H9 (cell line): ENCODE data around the gene CDCP2. TPM values are rescaled to one million over a fixed set of nuclear protein-coding genes. Genes with fewer than 3 reads are reported as not detected.

Experiments
- DNase-seq: peaks from one replicate; pipeline ENCODE4 v3.0.0-alpha.2; 2017
- H2AFZ ChIP-seq: one replicate; pipeline ENCODE4 v1.6.1; 2013; ENCODE audit warnings: mild to moderate bottlenecking, low read length, control low read depth, moderate library complexity
- H2AK5ac ChIP-seq: 2 replicates; pipeline ENCODE4 v1.6.1; 2013; ENCODE audit warnings: low read length, control low read depth, mixed read lengths; ENCODE audit not compliant: insufficient read length
- H2BK120ac ChIP-seq: one replicate; pipeline ENCODE4 v1.6.1; 2013; ENCODE audit warnings: low read depth, mild to moderate bottlenecking, low read length, control low read depth, inconsistent platforms; ENCODE audit not compliant: poor library complexity, severe bottlenecking
- H2BK12ac ChIP-seq: 2 replicates; pipeline ENCODE4 v1.6.1; 2013; ENCODE audit warnings: low read length, control low read depth, mixed read lengths, low read depth; ENCODE audit not compliant: insufficient read length
- H2BK15ac ChIP-seq: 2 replicates; pipeline ENCODE4 v1.6.1; 2013; ENCODE audit warnings: low read depth, low read length, control low read depth
- H2BK20ac ChIP-seq: one replicate; pipeline ENCODE4 v1.6.1; 2013; ENCODE audit warnings: low read depth, mild to moderate bottlenecking, low read length, control low read depth, inconsistent platforms; ENCODE audit not compliant: poor library complexity, severe bottlenecking
- H2BK5ac ChIP-seq: 2 replicates; pipeline ENCODE4 v1.6.1; 2013; ENCODE audit warnings: low read length, control low read depth, mixed read lengths; ENCODE audit not compliant: insufficient read length
- H3K14ac ChIP-seq: 2 replicates; pipeline ENCODE4 v1.6.1; 2013; ENCODE audit warnings: low read length, control low read depth; ENCODE audit not compliant: insufficient read depth
- H3K18ac ChIP-seq: 2 replicates; pipeline ENCODE4 v1.6.1; 2013; ENCODE audit warnings: low read depth, mild to moderate bottlenecking, mixed read lengths, low read length, control low read depth; ENCODE audit not compliant: insufficient read length
- H3K23ac ChIP-seq: 2 replicates; pipeline ENCODE4 v1.6.1; 2013; ENCODE audit warnings: low read length, control low read depth, mixed read lengths, low read depth; ENCODE audit not compliant: insufficient read length
- H3K23me2 ChIP-seq: 2 replicates; pipeline ENCODE4 v1.6.1; 2013; ENCODE audit warnings: low read depth, mild to moderate bottlenecking, mixed read lengths, low read length, control low read depth; ENCODE audit not compliant: insufficient read length, poor library complexity, severe bottlenecking
- H3K27ac ChIP-seq: 2 replicates; pipeline ENCODE4 v1.5.1; 2013; ENCODE audit warnings: low read length, control low read depth, mixed read lengths, low read depth; ENCODE audit not compliant: insufficient read length
- H3K27me3 ChIP-seq: 2 replicates; pipeline ENCODE4 v1.6.1; 2013; ENCODE audit warnings: low read length, control low read depth, inconsistent platforms; ENCODE audit not compliant: insufficient read depth
- H3K4ac ChIP-seq: 2 replicates; pipeline ENCODE4 v1.6.1; 2013; ENCODE audit warnings: low read depth, mild to moderate bottlenecking, control low read depth, inconsistent platforms, low read length, moderate library complexity
- H3K4me1 ChIP-seq: 2 replicates; pipeline ENCODE4 v1.6.1; 2013; ENCODE audit warnings: low read length, control low read depth, inconsistent platforms; ENCODE audit not compliant: insufficient read depth
- H3K4me2 ChIP-seq: 2 replicates; pipeline ENCODE4 v1.6.1; 2013; ENCODE audit warnings: low read length, control low read depth, mixed read lengths; ENCODE audit not compliant: insufficient read length, insufficient read depth
- H3K56ac ChIP-seq: 2 replicates; pipeline ENCODE4 v1.6.1; 2013; ENCODE audit warnings: low read depth, mild to moderate bottlenecking, mixed read lengths, low read length, control low read depth; ENCODE audit not compliant: insufficient read length
- H3K79me1 ChIP-seq: 2 replicates; pipeline ENCODE4 v1.6.1; 2013; ENCODE audit warnings: low read depth, mild to moderate bottlenecking, moderate library complexity, low read length, control low read depth, inconsistent platforms; ENCODE audit not compliant: insufficient read depth, poor library complexity, severe bottlenecking
- H3K79me2 ChIP-seq: 2 replicates; pipeline ENCODE4 v1.6.1; 2013; ENCODE audit warnings: low read length, control low read depth, inconsistent platforms; ENCODE audit not compliant: insufficient read depth
- H3K9ac ChIP-seq: 2 replicates; pipeline ENCODE4 v1.6.1; 2013; ENCODE audit warnings: low read length, control low read depth, mixed read lengths; ENCODE audit not compliant: insufficient read length; ENCODE audit errors: extremely low read depth
- H3K9me3 ChIP-seq: one replicate; pipeline ENCODE4 v1.6.1; 2013; ENCODE audit warnings: low read depth, low read length, inconsistent platforms; ENCODE audit not compliant: control insufficient read depth
- H3T11ph ChIP-seq: one replicate; pipeline ENCODE4 v1.6.1; 2013; ENCODE audit warnings: mild to moderate bottlenecking, low read length, control low read depth, inconsistent platforms
- H4K20me1 ChIP-seq: one replicate; pipeline ENCODE4 v1.6.1; 2013; ENCODE audit not compliant: control insufficient read depth, insufficient read length, insufficient read depth
- H4K5ac ChIP-seq: 2 replicates; pipeline ENCODE4 v1.6.1; 2013; ENCODE audit warnings: low read depth, mild to moderate bottlenecking, mixed read lengths, low read length, control low read depth; ENCODE audit not compliant: insufficient read length
- H4K8ac ChIP-seq: replicated peaks from 2 replicates; pipeline ENCODE4 v1.6.1; 2013; ENCODE audit warnings: low read length, control low read depth, mixed read lengths, low read depth; ENCODE audit not compliant: insufficient read length
- H4K91ac ChIP-seq: 2 replicates; pipeline ENCODE4 v1.6.1; 2013; ENCODE audit warnings: low read depth, mild to moderate bottlenecking, moderate library complexity, mixed read lengths, low read length, control low read depth; ENCODE audit not compliant: insufficient read length
- H3K27ac Mint-ChIP-seq, 3 experiments: 2 replicates in 2 of 3; 3 replicates in 1 of 3; pipeline ENCODE4 v1.8.0; 2020 to 2021; ENCODE audit warnings: mixed read lengths in 3 of 3, mild to moderate bottlenecking in 1 of 3, moderate library complexity in 1 of 3
- H3K27me3 Mint-ChIP-seq: 2 replicates; pipeline ENCODE4 v1.8.0; 2021; ENCODE audit warnings: low read depth, mild to moderate bottlenecking, moderate library complexity, mixed read lengths
- H3K36me3 Mint-ChIP-seq, 3 experiments: 2 replicates in 2 of 3; 3 replicates in 1 of 3; pipeline ENCODE4 v1.8.0; 2020 to 2021; ENCODE audit warnings: low read depth in 3 of 3, mixed read lengths in 3 of 3; ENCODE audit not compliant: insufficient read depth in 1 of 3
- H3K4me1 Mint-ChIP-seq, 2 experiments: 2 replicates each; pipeline ENCODE4 v1.8.0; 2020; ENCODE audit warnings: mixed read lengths in 2 of 2
- H3K4me3 Mint-ChIP-seq, 2 experiments: 2 replicates in 1 of 2; 3 replicates in 1 of 2; pipeline ENCODE4 v1.8.0; 2020 to 2021; ENCODE audit warnings: mild to moderate bottlenecking in 2 of 2, mixed read lengths in 2 of 2, moderate library complexity in 1 of 2
- H3K9me3 Mint-ChIP-seq, 2 experiments: 2 replicates in 1 of 2; 3 replicates in 1 of 2; pipeline ENCODE4 v1.8.0; 2020; ENCODE audit warnings: mild to moderate bottlenecking in 2 of 2, mixed read lengths in 2 of 2, moderate library complexity in 1 of 2
- CTCF ChIP-seq: fragments of 200-600 bp; sonication (generic); conservative IDR thresholded peaks from 3 replicates; pipeline ENCODE4 v1.8.0; 2021; ENCODE audit warnings: antibody characterized with exemption, mild to moderate bottlenecking
- WGBS: extraction: QIAGEN DNeasy Blood & Tissue Kit; methylation state at CpG from one replicate; pipeline ENCODE4 v1.1.7; 2013; ENCODE audit warnings: missing lambda C conversion rate, low lambda C conversion rate, mixed read lengths; ENCODE audit not compliant: insufficient read length; ENCODE audit errors: extremely low coverage; 5-methylcytosine and 5-hydroxymethylcytosine counted together
- total RNA-seq: library from RNA; stranded (reverse); gene quantifications from 2 replicates; pipeline ENCODE4 v1.2.1, GENCODE V29; 2021

CDCP2 gene
- total RNA-seq, 1 experiment from 2014 or later: not detected

DNA sequence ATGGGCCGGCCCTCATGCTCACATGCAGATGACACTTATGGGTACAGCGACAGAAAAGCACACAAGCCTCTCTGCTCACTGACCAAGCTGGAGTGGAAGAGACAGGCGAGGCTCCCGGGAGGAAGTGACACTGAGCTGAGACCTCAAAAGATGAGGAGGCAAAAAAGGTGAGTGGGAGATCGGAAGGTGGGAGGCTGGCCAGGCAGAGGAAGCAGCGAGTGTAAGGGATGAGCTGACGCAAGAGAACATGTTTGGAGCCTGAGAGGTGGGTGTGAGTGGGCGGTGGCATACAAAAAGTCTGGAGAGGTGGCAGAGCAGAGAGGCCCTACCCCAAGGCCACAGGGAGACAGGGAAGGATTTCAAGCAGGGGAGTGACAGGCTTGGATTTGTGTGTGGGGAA lies 18.2 kb upstream of the CDCP2 start:
- Mint-ChIP-seq H3K4me3 (no peak overlapping the region; a peak in 1 of 5 replicates), H3K27me3 (peaks cover 4% of the 10 kb centered on the region), H3K36me3 (no peaks in the 10 kb centered on the region), H3K9me3 (no peaks in the 10 kb centered on the region), H3K27ac (peak overlapping the region; percentile 10 to 89 (median 49); a peak in 4 of 7 replicates), H3K4me1 (peaks cover 4 to 9% of the 10 kb centered on the region in 2 experiments)
- Histone ChIP-seq H3K18ac (no peak overlapping the region), H4K8ac (no peak overlapping the region), H3K9ac (no peak overlapping the region), H2AFZ (no peak overlapping the region), H3K27ac (no peak overlapping the region), H3K79me1 (no peaks in the 10 kb centered on the region), H3K56ac (no peak overlapping the region), H3T11ph (no peak overlapping the region), H3K27me3 (no peaks in the 10 kb centered on the region), H2BK20ac (no peak overlapping the region), H2BK15ac (no peak overlapping the region; the same call in 1 of the 2 replicates), H2BK12ac (no peak overlapping the region), H3K4me1 (no peaks in the 10 kb centered on the region), H3K23me2 (no peaks in the 10 kb centered on the region), H4K91ac (no peak overlapping the region), H3K9me3 (no peaks in the 10 kb centered on the region), H2BK120ac (no peak overlapping the region), H3K79me2 (no peaks in the 10 kb centered on the region), H3K14ac (peak overlapping the region; percentile 25; the same call in 1 of the 2 replicates), H3K4ac (no peak overlapping the region), H4K5ac (no peak overlapping the region), H2BK5ac (no peak overlapping the region), H3K23ac (no peak overlapping the region), H3K4me2 (no peak overlapping the region), H4K20me1 (no peaks in the 10 kb centered on the region), H2AK5ac (no peak overlapping the region)
- no peak for TF ChIP-seq CTCF
- no peak for DNase-seq
- WGBS: no CpG with 5 or more reads among the region's 8 CpGs
